HepG2 (cell line): ENCODE data around the gene LIMA1. TPM values are rescaled to one million over a fixed set of nuclear protein-coding genes. Genes with fewer than 3 reads are reported as not detected.

Experiments used
- ATAC-seq: fragments of 200-7000 bp; cut with Tn5 transposase; 3 replicates; pipeline ENCODE4 v1.9.1; 2020; ENCODE audit warnings: mild to moderate bottlenecking, moderate library complexity
- BruUV-seq: library from RNA; stranded (reverse); fragments of 400-500 nt; replicated peaks from 2 replicates; lab custom pipeline; 2021; lab: Mats Ljungman, UMichigan
- CTCF ChIA-PET: fragments of 300-600 bp; formaldehyde crosslinking; extraction: SDS; loops from one replicate; lab custom pipeline; 2021; ENCODE audit warnings: low total read pairs, inconsistent platforms, low intra/inter-chr PET ratio; lab: Yijun Ruan, JAX
- POLR2A ChIA-PET: fragments of 350-600 bp; sonication (Branson Sonifier 250); formaldehyde crosslinking; loops from one replicate; lab custom pipeline; 2020; ENCODE audit warnings: antibody characterized with exemption, inconsistent platforms; lab: Yijun Ruan, JAX
- DNase-seq: peaks from one replicate; pipeline ENCODE4 v3.0.0-alpha.2; 2015; ENCODE audit warnings: low spot score
- FAIRE-seq: peaks from 3 replicates; lab custom pipeline; 2011; peaks lifted over from hg19 to GRCh38; lab: Jason Lieb, UNC
- H2AFZ ChIP-seq: one replicate; pipeline ENCODE4 v1.6.1; 2011; ENCODE audit warnings: low read length, inconsistent platforms
- H3K27ac ChIP-seq: fragments of 300-600 bp; 3 replicates; pipeline ENCODE4 v1.8.0; 2011; ENCODE audit warnings: mixed run types, mild to moderate bottlenecking, mixed read lengths, low read length, inconsistent platforms; ENCODE audit not compliant: insufficient read depth; ENCODE audit errors: extremely low read length
- H3K27me3 ChIP-seq, 2 experiments: fragments of 200-600 bp in 1 of 2; 2 replicates in 1 of 2; 3 replicates in 1 of 2; pipeline versions ENCODE4 v1.6.0 to v1.8.0; 2011; ENCODE audit warnings: low read length in 2 of 2, mild to moderate bottlenecking in 2 of 2, moderate library complexity in 2 of 2, inconsistent platforms in 1 of 2; ENCODE audit not compliant: insufficient read depth in 2 of 2, control insufficient read depth in 1 of 2
- H3K36me3 ChIP-seq, 2 experiments: fragments of 200-600 bp in 1 of 2; replicated peaks in 1 of 2; 2 replicates in 1 of 2; 3 replicates in 1 of 2; pipeline versions ENCODE4 v1.5.1 to v1.8.0; 2011; ENCODE audit warnings: low read length in 2 of 2, inconsistent platforms in 1 of 2; ENCODE audit not compliant: insufficient read depth in 2 of 2, control insufficient read depth in 1 of 2
- H3K4me1 ChIP-seq: 2 replicates; pipeline ENCODE4 v1.5.1; 2012; ENCODE audit warnings: low read length, inconsistent platforms; ENCODE audit not compliant: insufficient read depth
- H3K4me2 ChIP-seq: 2 replicates; pipeline ENCODE4 v1.6.0; 2011; ENCODE audit warnings: low read depth, low read length, inconsistent platforms
- H3K4me3 ChIP-seq, 3 experiments: fragments of 200-600 bp in 1 of 3; sonication (generic), shearing (Covaris generic) in 1 of 3; replicated peaks in 1 of 3; 2 replicates each; pipeline ENCODE4 v1.5.1; 2011 to 2016; ENCODE audit warnings: low read length in 3 of 3, inconsistent platforms in 2 of 3, low read depth in 2 of 3, mild to moderate bottlenecking in 2 of 3, control low read depth in 1 of 3, mixed read lengths in 1 of 3; ENCODE audit not compliant: insufficient read depth in 1 of 3
- H3K79me2 ChIP-seq: one replicate; pipeline ENCODE4 v1.6.1; 2011; ENCODE audit warnings: low read length, inconsistent platforms; ENCODE audit not compliant: insufficient read depth
- H3K9ac ChIP-seq: 2 replicates; pipeline ENCODE4 v1.6.0; 2011; ENCODE audit warnings: mild to moderate bottlenecking, low read depth, low read length, inconsistent platforms; ENCODE audit not compliant: insufficient read depth
- H3K9me3 ChIP-seq: 2 replicates; pipeline ENCODE4 v1.5.1; 2012; ENCODE audit warnings: mild to moderate bottlenecking, low read length
- H4K20me1 ChIP-seq: 2 replicates; pipeline ENCODE4 v1.6.0; 2011; ENCODE audit warnings: inconsistent platforms, mild to moderate bottlenecking, low read length, moderate library complexity; ENCODE audit not compliant: insufficient read depth
- ATF4 ChIP-seq, 2 experiments: fragments of 450-650 bp in 1 of 2; sonication (generic) in 1 of 2; formaldehyde crosslinking; IDR thresholded peaks; 2 replicates each; pipeline versions ENCODE4 v1.5.0 to v1.8.0; 2020 to 2022; ENCODE audit warnings: mild to moderate bottlenecking in 1 of 2, missing genetic modification reagents in 1 of 2
- DMAP1 ChIP-seq: IDR thresholded peaks from 2 replicates; pipeline ENCODE4 v1.6.1; 2016
- ESRRA ChIP-seq: sonication (generic); formaldehyde crosslinking; IDR thresholded peaks from 2 replicates; pipeline ENCODE4 v1.5.1; 2020; ENCODE audit warnings: mild to moderate bottlenecking, low read depth, missing genetic modification reagents
- MBD4 ChIP-seq: IDR thresholded peaks from 2 replicates; pipeline ENCODE4 v1.6.1; 2012; ENCODE audit warnings: low read length, inconsistent platforms, borderline replicate concordance
- NFE2 ChIP-seq: sonication (generic); formaldehyde crosslinking; IDR thresholded peaks from 2 replicates; pipeline ENCODE4 v1.4.0; 2020; ENCODE audit warnings: missing genetic modification reagents
- NFKB2 ChIP-seq: sonication (generic); formaldehyde crosslinking; IDR thresholded peaks from 2 replicates; pipeline ENCODE4 v1.4.0; 2020; ENCODE audit warnings: missing genetic modification reagents, borderline replicate concordance
- RBM39 ChIP-seq: fragments of 200-400 bp; formaldehyde crosslinking; IDR thresholded peaks from one replicate; pipeline ENCODE4 v1.6.1; 2018; ENCODE audit warnings: antibody characterized with exemption, mild to moderate bottlenecking, low read depth, low read length; ENCODE audit not compliant: poor library complexity, severe bottlenecking
- SNRNP70 ChIP-seq: fragments of 200-400 bp; formaldehyde crosslinking; IDR thresholded peaks from 2 replicates; pipeline ENCODE4 v1.6.1; 2017; ENCODE audit warnings: mild to moderate bottlenecking, low read depth, low read length, moderate library complexity
- SRSF1 ChIP-seq: fragments of 200-400 bp; formaldehyde crosslinking; optimal IDR thresholded peaks from 2 replicates; pipeline ENCODE3; 2017; ENCODE audit warnings: mild to moderate bottlenecking, low read depth, low read length, moderate library complexity
- TCF7 ChIP-seq: sonication (generic); IDR thresholded peaks from 2 replicates; pipeline ENCODE4 v1.6.1; 2016; ENCODE audit warnings: antibody characterized with exemption, low read depth
- U2AF1 ChIP-seq: fragments of 200-400 bp; formaldehyde crosslinking; optimal IDR thresholded peaks from 2 replicates; pipeline ENCODE3; 2017; ENCODE audit warnings: mild to moderate bottlenecking, low read depth, low read length
- ZBTB3 ChIP-seq: sonication (generic); formaldehyde crosslinking; IDR thresholded peaks from 2 replicates; pipeline ENCODE4 v1.4.0; 2020; ENCODE audit warnings: low read depth, mild to moderate bottlenecking, moderate library complexity, missing genetic modification reagents, borderline replicate concordance
- ZNF383 ChIP-seq: sonication (generic); formaldehyde crosslinking; IDR thresholded peaks from 2 replicates; pipeline ENCODE4 v1.4.0; 2020; ENCODE audit warnings: missing genetic modification reagents, mild to moderate bottlenecking, borderline replicate concordance
- ZNF441 ChIP-seq: sonication (generic); formaldehyde crosslinking; IDR thresholded peaks from 2 replicates; pipeline ENCODE4 v1.7.0; 2021; ENCODE audit warnings: missing genetic modification reagents, borderline replicate concordance
- ZNF510 ChIP-seq: sonication (generic); formaldehyde crosslinking; IDR thresholded peaks from 2 replicates; pipeline ENCODE4 v1.4.0; 2020; ENCODE audit warnings: low read depth, mild to moderate bottlenecking, missing genetic modification reagents
- ZNF546 ChIP-seq: sonication (generic); formaldehyde crosslinking; conservative IDR thresholded peaks from 2 replicates; pipeline ENCODE4 v1.8.1; 2023; ENCODE audit warnings: mild to moderate bottlenecking, missing genetic modification reagents
- ZNF567 ChIP-seq: sonication (generic); formaldehyde crosslinking; IDR thresholded peaks from 2 replicates; pipeline ENCODE4 v1.8.1; 2023; ENCODE audit warnings: mild to moderate bottlenecking, missing genetic modification reagents, borderline replicate concordance
- ZNF674 ChIP-seq: sonication (generic); formaldehyde crosslinking; IDR thresholded peaks from 2 replicates; pipeline ENCODE4 v1.5.0; 2020; ENCODE audit warnings: low read depth, mild to moderate bottlenecking, missing genetic modification reagents
- WGBS: methylation state at CpG from one replicate; pipeline ENCODE4 v1.1.6; 2017; ENCODE audit warnings: low lambda C conversion rate; 5-methylcytosine and 5-hydroxymethylcytosine counted together
- in situ Hi-C: cut with HindIII; loops from 2 replicates; pipeline ENCODE4 v1.10.0; 2017; ENCODE audit warnings: low pct_unique_long_range_greater_than_20kb; ENCODE audit not compliant: extremely low pct_ligation_motif_present
- intact Hi-C: fragments of 100-400 bp; cut with micrococcal nuclease; formaldehyde crosslinking; loops from one replicate; pipeline ENCODE4 v1.10.0; 2022; ENCODE audit not compliant: unreplicated experiment
- polyA plus RNA-seq, 8 experiments: library from polyadenylated mRNA; depleted of rRNA in 3 of 8; stranded (reverse) in 7 of 8; unstranded in 1 of 8; fragments of >200 nt; fragmentation: Illumina TruSeq in 4 of 8; extraction: Trizol in 4 of 8; gene quantifications; 2 replicates each; pipeline versions ENCODE4 v1.2.1 to v1.2.3, GENCODE V29; 2011 to 2016; ENCODE audit warnings: low read depth in 4 of 8, missing spikeins in 1 of 8, mixed read lengths in 1 of 8; ENCODE audit not compliant: insufficient read depth in 1 of 8
- total RNA-seq, 5 experiments: library from RNA; depleted of rRNA; stranded (reverse); fragments of >200 nt; fragmentation: Illumina TruSeq; extraction: Trizol; gene quantifications; 2 replicates each; pipeline ENCODE4 v1.2.3, GENCODE V29; 2016; ENCODE audit warnings: low read depth in 1 of 5
- TF ChIP-seq, protein P1 (sequence below): sonication (generic); formaldehyde crosslinking; IDR thresholded peaks from 2 replicates; pipeline ENCODE4 v1.4.0; 2020; ENCODE audit warnings: low read depth, missing genetic modification reagents
- TF ChIP-seq, protein P2 (sequence below): sonication (generic); formaldehyde crosslinking; IDR thresholded peaks from 2 replicates; pipeline ENCODE4 v1.5.0; 2020; ENCODE audit warnings: missing genetic modification reagents

Gene LIMA1
- total and polyA plus RNA-seq, 2 of the 13 experiments (the other 11 are each of a cell fraction or from before 2014, with no cell fraction given), result 13.0 to 19.8 TPM

GRCh38 chr12:50282721-50283228 is 545 bp downstream of the LIMA1 start:
- DNase-seq (no peak), FAIRE-seq (no peak), ATAC-seq (peak; percentile 75)
- Histone ChIP-seq H4K20me1 (no peaks in the 10 kb centered on the region), H2AFZ (peak overlapping the region; percentile 23), H3K4me1 (peaks cover 48% of the 10 kb centered on the region), H3K4me3 (peak overlapping the region; percentile 83 to 94 (median 92)), H3K79me2 (peaks cover 10% of the 10 kb centered on the region), H3K9ac (peak overlapping the region; percentile 93), H3K4me2 (peak overlapping the region; percentile 89), H3K36me3 (no peaks in the 10 kb centered on the region), H3K9me3 (no peaks in the 10 kb centered on the region), H3K27me3 (no peaks in the 10 kb centered on the region; a peak in 1 of 5 replicates), H3K27ac (peak overlapping the region; percentile 80)
- WGBS, result 15% methylated on average over 14 of the region's 14 CpGs
- in situ Hi-C loops (no loop called here), intact Hi-C loops (loop anchor here (2.0 kb wide), 1 partner anchor 42 kb away; no protein-coding TSS in a partner anchor)
- TSS peak; percentile 71 for BruUV-seq
- ChIA-PET CTCF (no interaction called here), POLR2A (interaction anchor here (0.6 to 3.3 kb wide), 17 partner anchors 9 to 1786 kb away, joined by 3 to 21 read pairs (median 5); partner anchors contain the start of genes COX14 and SMARCD1)
- no peak for TF ChIP-seq TCF7
- TF ChIP-seq ATF4 (CRISPR knock-in tag; IDR thresholded peaks at IDR 0.05), result no peak
- TF ChIP-seq ZNF674 (CRISPR knock-in tag), result 0 out of 2 replicates have a peak, but pooled peaks have one; percentile 64
- no peak for TF ChIP-seq SNRNP70
- TF ChIP-seq DMAP1 (CRISPR knock-in tag), result no peak
- TF ChIP-seq ZNF510 (CRISPR knock-in tag), result no peak
- TF ChIP-seq, protein P1, sequence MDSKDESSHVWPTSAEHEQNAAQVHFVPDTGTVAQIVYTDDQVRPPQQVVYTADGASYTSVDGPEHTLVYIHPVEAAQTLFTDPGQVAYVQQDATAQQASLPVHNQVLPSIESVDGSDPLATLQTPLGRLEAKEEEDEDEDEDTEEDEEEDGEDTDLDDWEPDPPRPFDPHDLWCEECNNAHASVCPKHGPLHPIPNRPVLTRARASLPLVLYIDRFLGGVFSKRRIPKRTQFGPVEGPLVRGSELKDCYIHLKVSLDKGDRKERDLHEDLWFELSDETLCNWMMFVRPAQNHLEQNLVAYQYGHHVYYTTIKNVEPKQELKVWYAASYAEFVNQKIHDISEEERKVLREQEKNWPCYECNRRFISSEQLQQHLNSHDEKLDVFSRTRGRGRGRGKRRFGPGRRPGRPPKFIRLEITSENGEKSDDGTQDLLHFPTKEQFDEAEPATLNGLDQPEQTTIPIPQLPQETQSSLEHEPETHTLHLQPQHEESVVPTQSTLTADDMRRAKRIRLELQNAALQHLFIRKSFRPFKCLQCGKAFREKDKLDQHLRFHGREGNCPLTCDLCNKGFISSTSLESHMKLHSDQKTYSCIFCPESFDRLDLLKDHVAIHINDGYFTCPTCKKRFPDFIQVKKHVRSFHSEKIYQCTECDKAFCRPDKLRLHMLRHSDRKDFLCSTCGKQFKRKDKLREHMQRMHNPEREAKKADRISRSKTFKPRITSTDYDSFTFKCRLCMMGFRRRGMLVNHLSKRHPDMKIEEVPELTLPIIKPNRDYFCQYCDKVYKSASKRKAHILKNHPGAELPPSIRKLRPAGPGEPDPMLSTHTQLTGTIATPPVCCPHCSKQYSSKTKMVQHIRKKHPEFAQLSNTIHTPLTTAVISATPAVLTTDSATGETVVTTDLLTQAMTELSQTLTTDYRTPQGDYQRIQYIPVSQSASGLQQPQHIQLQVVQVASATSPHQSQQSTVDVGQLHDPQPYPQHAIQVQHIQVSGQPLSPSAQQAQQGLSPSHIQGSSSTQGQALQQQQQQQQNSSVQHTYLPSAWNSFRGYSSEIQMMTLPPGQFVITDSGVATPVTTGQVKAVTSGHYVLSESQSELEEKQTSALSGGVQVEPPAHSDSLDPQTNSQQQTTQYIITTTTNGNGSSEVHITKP (CRISPR knock-in tag), result no peak
- no peak for TF ChIP-seq MBD4
- peak; percentile 23; the same call in 1 of the 2 replicates for TF ChIP-seq ZNF567 (CRISPR knock-in tag)
- no peak for TF ChIP-seq NFKB2 (CRISPR knock-in tag)
- no peak for TF ChIP-seq RBM39
- no peak for TF ChIP-seq ZNF546
- TF ChIP-seq ZNF441 (CRISPR knock-in tag), result no peak
- TF ChIP-seq ZNF383 (CRISPR knock-in tag), result 0 out of 2 replicates have a peak, but pooled peaks have one; percentile 1
- TF ChIP-seq SRSF1, result no peak
- no peak for TF ChIP-seq ZBTB3
- no peak for TF ChIP-seq NFE2
- no peak for TF ChIP-seq ESRRA (CRISPR knock-in tag)
- TF ChIP-seq U2AF1, result no peak
- TF ChIP-seq, protein P2, sequence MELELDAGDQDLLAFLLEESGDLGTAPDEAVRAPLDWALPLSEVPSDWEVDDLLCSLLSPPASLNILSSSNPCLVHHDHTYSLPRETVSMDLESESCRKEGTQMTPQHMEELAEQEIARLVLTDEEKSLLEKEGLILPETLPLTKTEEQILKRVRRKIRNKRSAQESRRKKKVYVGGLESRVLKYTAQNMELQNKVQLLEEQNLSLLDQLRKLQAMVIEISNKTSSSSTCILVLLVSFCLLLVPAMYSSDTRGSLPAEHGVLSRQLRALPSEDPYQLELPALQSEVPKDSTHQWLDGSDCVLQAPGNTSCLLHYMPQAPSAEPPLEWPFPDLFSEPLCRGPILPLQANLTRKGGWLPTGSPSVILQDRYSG, result no peak
